Ishikawa (cell line): ENCODE data around the gene RPL4.

Experiments
- CEBPB ChIP-seq: IDR thresholded peaks from 2 replicates; pipeline ENCODE4 v1.6.1; 2012
- CREB1 ChIP-seq: IDR thresholded peaks from 2 replicates; pipeline ENCODE4 v1.6.1; 2012; ENCODE audit warnings: low read depth
- EGR1 ChIP-seq: IDR thresholded peaks from 2 replicates; pipeline ENCODE4 v1.6.1; 2012
- EP300 ChIP-seq: IDR thresholded peaks from 2 replicates; pipeline ENCODE4 v1.6.1; 2012; ENCODE audit warnings: borderline replicate concordance
- FOXM1 ChIP-seq: IDR thresholded peaks from 2 replicates; pipeline ENCODE4 v1.6.1; 2012; ENCODE audit warnings: low read depth, borderline replicate concordance
- NFIC ChIP-seq: IDR thresholded peaks from 2 replicates; pipeline ENCODE4 v1.6.1; 2012
- RAD21 ChIP-seq: IDR thresholded peaks from 2 replicates; pipeline ENCODE4 v1.6.1; 2012; ENCODE audit warnings: low read depth
- TAF1 ChIP-seq: IDR thresholded peaks from 2 replicates; pipeline ENCODE4 v1.6.1; 2012; ENCODE audit warnings: low read depth, mild to moderate bottlenecking
- TCF12 ChIP-seq: IDR thresholded peaks from 2 replicates; pipeline ENCODE4 v1.6.1; 2012; ENCODE audit warnings: low read depth
- TEAD4 ChIP-seq: IDR thresholded peaks from 2 replicates; pipeline ENCODE4 v1.6.1; 2012
- YY1 ChIP-seq: IDR thresholded peaks from 2 replicates; pipeline ENCODE4 v1.6.1; 2012; ENCODE audit warnings: low read depth
- ZBTB7A ChIP-seq: IDR thresholded peaks from 2 replicates; pipeline ENCODE4 v1.6.1; 2012; ENCODE audit warnings: low read depth
- TF ChIP-seq, protein P1 (sequence below): IDR thresholded peaks from 2 replicates; pipeline ENCODE4 v1.6.1; 2012
- TF ChIP-seq, protein P2 (sequence below): IDR thresholded peaks from 2 replicates; pipeline ENCODE4 v1.6.1; 2012
- TF ChIP-seq, protein P3 (sequence below): IDR thresholded peaks from 2 replicates; pipeline ENCODE4 v1.6.1; 2012; ENCODE audit warnings: low read depth, mild to moderate bottlenecking

The RPL4 gene

DNA sequence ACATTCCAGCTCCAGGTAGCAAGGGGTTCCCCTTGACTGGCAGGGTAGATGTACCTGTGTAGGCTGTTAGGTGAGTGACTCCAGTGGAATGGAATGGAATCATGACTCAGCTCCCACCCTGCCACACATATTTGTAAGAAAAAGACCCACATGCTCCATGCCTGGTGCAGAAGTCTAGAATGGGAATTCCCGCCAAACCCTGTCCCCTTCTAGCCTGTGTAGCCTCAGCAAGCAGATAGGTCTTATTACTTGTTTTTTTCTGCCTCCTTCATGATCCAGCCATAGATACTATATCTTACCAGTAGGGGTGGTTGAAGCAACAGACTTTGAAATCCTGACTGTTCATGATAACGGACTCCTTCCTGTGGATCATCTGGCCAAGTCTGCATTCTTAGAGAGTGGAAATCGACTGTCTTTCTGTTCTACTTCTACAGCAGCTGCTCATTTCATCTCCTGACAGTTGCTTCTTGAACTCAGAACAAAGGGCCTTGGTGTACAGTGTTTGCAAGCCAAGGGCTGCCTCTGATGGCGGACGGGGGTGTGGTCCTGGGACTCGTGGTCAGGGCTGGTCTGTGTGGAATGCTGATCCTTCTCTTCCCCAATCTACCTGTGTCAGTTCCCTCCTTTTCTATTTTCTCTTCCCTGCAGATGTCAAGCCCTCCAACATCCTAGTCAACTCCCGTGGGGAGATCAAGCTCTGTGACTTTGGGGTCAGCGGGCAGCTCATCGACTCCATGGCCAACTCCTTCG is 23.4 kb downstream of the RPL4 start:
- peak; percentile 49; the same call in 1 of the 2 replicates for TF ChIP-seq TEAD4
- TF ChIP-seq, protein P1, sequence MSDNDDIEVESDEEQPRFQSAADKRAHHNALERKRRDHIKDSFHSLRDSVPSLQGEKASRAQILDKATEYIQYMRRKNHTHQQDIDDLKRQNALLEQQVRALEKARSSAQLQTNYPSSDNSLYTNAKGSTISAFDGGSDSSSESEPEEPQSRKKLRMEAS = peak; percentile 69
- TF ChIP-seq EP300 = no peak

DNA sequence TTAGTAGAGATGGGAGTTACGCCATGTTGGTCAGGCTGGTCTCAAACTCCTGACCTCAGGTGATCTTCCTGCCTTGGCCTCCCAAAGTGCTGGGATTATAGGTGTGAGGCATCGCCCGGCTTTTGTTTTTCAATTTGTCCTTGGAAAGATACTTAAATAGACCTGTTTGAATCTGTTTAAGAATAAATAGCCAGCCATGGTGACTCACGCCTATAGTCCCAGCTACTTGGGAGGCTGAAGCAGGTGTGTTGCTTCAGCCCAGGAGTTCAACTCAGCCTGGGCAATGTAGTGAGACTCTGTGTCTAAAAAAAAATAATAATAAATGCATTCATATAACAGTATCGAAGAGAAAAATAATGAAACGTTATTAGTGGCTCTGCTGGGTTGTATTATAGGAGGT is 24.4 kb downstream of the RPL4 start:
- no peak for TF ChIP-seq CEBPB

DNA sequence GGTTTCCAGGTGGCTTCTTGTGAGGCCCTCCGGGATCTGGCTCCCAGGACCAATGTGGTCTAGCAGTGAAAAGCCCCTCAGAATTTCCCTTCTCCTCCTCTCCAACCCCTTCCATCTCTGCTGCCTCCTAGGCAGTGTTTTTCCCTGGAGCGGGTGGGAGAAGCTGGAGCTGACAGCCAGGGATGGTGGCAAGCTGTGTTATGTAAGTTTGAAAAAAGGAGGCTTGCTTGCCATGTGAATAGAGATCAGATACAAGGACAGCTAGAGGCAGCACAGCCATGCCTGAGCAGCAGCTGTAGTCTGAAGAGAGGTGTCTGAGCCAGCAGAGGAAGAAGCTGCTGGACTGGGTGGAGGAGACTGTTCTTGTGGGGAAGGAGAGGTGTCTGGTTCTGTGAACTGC is 27.6 kb downstream of the RPL4 start:
- TF ChIP-seq NFIC (no peak), EP300 (no peak), ZBTB7A (no peak), TEAD4 (no peak)

DNA sequence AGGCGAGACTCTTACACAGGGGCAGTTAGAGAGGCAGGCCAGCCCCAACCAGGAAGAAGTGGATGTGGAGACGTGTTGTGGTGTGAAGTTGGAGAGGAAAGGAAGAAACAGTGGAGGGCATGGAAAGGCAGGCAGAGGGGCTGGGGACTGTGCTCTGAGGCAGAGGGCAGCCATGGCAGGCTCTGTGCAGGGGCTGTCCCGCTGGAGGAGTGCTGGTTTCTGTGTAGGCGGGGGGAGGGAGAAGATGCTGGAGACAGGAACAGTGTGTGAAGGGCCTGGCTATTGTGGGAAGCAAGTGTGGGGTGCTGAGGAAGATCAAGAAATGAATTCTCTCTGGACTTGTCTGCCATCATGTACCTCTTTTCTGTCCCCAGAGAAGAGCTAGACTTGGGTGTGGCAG is 28.1 kb downstream of the RPL4 start:
- TF ChIP-seq EGR1 (no peak), RAD21 (no peak), EP300 (no peak)

DNA sequence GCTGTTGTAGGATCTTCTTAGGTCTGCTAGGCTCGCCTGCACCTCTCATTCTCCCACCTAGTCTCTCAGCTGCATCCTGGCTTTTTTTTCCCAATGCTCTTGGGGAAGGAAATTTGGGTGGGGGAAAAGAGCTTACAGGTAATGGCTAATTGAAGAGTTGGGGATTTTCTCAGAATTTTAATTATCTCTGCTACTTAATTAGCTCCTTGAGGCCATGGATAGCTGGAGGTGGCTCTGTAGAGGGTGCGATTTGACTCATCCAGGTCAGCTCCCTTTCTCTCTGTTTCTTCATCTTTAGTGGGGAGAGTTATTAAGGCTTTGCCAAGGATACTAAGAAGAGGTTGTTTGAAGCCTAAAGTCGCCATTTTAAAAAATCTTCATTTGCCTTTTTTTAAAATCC is 29.7 kb downstream of the RPL4 start:
- TF ChIP-seq NFIC (no peak), ZBTB7A (no peak), TAF1 (no peak), CREB1 (no peak), YY1 (no peak), FOXM1 (no peak), TCF12 (no peak)

DNA sequence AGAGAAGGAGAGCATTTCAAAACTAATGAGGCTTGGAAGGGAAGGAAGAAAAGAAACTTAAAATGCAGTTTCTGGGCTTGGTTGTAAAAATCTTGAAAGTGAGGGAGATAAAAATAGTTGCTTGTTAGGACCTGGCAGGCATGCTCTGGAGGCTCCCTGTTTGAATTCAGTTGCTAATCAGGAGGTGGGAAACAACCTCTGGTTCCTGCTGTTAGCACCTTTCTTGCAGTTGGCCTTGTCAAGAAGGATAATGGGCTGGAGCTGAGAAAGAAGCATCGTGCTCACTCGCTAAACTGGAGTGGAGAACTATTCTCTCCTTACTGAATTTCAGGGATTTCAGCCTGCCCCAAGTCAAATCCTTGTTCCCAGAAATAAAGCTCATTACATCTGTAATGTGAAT is 30.5 kb downstream of the RPL4 start:
- TF ChIP-seq, protein P1 = no peak
- TF ChIP-seq TAF1 (no peak), CREB1 (no peak), YY1 (no peak), CEBPB (no peak), TCF12 (no peak), EGR1 (no peak), RAD21 (no peak), FOXM1 (no peak), TEAD4 (no peak), NFIC (no peak), EP300 (no peak), ZBTB7A (no peak)
- TF ChIP-seq, protein P2, sequence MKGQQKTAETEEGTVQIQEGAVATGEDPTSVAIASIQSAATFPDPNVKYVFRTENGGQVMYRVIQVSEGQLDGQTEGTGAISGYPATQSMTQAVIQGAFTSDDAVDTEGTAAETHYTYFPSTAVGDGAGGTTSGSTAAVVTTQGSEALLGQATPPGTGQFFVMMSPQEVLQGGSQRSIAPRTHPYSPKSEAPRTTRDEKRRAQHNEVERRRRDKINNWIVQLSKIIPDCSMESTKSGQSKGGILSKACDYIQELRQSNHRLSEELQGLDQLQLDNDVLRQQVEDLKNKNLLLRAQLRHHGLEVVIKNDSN = no peak
- TF ChIP-seq, protein P3, sequence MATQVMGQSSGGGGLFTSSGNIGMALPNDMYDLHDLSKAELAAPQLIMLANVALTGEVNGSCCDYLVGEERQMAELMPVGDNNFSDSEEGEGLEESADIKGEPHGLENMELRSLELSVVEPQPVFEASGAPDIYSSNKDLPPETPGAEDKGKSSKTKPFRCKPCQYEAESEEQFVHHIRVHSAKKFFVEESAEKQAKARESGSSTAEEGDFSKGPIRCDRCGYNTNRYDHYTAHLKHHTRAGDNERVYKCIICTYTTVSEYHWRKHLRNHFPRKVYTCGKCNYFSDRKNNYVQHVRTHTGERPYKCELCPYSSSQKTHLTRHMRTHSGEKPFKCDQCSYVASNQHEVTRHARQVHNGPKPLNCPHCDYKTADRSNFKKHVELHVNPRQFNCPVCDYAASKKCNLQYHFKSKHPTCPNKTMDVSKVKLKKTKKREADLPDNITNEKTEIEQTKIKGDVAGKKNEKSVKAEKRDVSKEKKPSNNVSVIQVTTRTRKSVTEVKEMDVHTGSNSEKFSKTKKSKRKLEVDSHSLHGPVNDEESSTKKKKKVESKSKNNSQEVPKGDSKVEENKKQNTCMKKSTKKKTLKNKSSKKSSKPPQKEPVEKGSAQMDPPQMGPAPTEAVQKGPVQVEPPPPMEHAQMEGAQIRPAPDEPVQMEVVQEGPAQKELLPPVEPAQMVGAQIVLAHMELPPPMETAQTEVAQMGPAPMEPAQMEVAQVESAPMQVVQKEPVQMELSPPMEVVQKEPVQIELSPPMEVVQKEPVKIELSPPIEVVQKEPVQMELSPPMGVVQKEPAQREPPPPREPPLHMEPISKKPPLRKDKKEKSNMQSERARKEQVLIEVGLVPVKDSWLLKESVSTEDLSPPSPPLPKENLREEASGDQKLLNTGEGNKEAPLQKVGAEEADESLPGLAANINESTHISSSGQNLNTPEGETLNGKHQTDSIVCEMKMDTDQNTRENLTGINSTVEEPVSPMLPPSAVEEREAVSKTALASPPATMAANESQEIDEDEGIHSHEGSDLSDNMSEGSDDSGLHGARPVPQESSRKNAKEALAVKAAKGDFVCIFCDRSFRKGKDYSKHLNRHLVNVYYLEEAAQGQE = no peak

DNA sequence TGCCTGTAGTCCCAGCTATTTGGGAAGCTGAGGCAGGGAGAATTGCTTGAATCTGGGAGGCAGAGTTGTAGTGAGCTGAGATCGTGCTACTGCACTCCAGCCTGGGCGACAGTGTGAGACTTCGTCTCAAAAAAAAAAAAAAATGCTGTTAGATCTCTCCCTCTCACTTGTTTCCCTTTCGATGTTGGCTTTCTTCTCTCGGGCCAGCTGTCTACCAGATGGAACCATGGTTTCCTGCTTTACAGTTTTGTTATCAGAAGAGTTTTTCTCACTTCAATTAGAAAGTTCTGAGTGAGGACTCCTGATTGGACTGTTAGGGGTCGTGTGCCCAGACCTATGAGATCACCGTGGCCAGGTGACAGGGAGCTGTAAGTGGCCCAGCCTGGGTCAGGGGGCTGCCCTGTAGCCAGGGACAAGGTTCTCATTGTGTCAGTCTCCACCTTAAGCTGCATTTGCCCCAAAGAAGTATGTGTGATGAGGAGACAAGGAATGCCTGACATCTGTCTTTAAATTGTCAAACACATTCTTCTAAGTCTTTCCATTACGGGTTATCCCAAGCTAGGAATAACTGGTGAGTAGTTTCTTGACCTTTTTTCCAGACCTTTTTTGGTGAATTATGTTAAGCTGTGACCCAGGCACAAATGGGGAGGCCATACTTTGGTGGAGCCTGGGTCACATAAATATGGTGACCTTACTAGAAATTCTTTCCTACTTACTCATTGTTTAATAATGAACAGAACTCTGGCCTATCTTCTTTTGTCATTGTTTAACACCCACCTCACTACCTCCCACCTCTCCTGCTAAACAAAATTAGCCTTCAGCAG is 32.3 kb downstream of the RPL4 start:
- TF ChIP-seq EGR1 (no peak), TEAD4 (no peak), ZBTB7A (no peak), NFIC (no peak), RAD21 (no peak), FOXM1 (no peak)
- TF ChIP-seq, protein P3 = no peak
- TF ChIP-seq, protein P2 = no peak
- TF ChIP-seq, protein P1 = no peak
